ENCODE measurements around the gene NUP153.

DNA sequence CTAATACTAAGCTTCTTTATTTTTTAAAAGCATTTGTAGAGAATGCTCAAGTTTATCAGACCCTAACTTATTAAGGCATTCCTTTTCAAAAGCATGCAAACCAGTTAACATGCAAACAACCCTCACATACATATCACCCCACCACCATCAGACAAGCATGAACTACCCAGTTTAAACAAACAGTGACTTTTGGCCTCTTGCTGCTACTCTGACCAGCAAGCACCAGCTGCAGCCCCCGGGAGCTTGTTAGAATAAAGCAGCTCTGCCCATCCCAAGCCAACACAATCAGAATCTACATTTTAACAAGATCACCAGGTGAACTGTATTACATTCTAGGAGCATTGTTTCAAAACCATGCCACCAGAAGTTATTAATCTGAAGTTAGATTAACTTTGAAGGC lies 5.9 kb upstream of the NUP153 start:
- TF ChIP-seq POLR2A (IDR thresholded peaks at IDR 0.05) = no peak
- TF ChIP-seq, protein P1, sequence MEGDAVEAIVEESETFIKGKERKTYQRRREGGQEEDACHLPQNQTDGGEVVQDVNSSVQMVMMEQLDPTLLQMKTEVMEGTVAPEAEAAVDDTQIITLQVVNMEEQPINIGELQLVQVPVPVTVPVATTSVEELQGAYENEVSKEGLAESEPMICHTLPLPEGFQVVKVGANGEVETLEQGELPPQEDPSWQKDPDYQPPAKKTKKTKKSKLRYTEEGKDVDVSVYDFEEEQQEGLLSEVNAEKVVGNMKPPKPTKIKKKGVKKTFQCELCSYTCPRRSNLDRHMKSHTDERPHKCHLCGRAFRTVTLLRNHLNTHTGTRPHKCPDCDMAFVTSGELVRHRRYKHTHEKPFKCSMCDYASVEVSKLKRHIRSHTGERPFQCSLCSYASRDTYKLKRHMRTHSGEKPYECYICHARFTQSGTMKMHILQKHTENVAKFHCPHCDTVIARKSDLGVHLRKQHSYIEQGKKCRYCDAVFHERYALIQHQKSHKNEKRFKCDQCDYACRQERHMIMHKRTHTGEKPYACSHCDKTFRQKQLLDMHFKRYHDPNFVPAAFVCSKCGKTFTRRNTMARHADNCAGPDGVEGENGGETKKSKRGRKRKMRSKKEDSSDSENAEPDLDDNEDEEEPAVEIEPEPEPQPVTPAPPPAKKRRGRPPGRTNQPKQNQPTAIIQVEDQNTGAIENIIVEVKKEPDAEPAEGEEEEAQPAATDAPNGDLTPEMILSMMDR (IDR thresholded peaks at IDR 0.05) = no peak
